ENCODE measurements around the gene ALX4. TPM values are rescaled to one million over a fixed set of nuclear protein-coding genes. Genes with fewer than 3 reads are reported as not detected.

The ALX4 gene
- total and polyA plus RNA-seq, 9 of the 15 experiments (the other 6 are each of a cell fraction or from before 2014, with no cell fraction given) = 0.07 to 1.2 (median 0.33) TPM

GRCh38 chr11:44269369-44270351 lies 40.3 kb downstream of the ALX4 start (continued):
- TF ChIP-seq, protein P1, sequence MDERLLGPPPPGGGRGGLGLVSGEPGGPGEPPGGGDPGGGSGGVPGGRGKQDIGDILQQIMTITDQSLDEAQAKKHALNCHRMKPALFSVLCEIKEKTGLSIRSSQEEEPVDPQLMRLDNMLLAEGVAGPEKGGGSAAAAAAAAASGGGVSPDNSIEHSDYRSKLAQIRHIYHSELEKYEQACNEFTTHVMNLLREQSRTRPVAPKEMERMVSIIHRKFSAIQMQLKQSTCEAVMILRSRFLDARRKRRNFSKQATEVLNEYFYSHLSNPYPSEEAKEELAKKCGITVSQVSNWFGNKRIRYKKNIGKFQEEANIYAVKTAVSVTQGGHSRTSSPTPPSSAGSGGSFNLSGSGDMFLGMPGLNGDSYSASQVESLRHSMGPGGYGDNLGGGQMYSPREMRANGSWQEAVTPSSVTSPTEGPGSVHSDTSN (CRISPR knock-in tag; IDR thresholded peaks at IDR 0.05; ENCODE audit: low read depth) = no peak
- TF ChIP-seq, protein P1 (tag; conservative IDR thresholded peaks at IDR 0.05; ENCODE audit: low read depth) = peak; percentile 67
- no peak for TF ChIP-seq ZFX (CRISPR knock-in tag; IDR thresholded peaks at IDR 0.05)
- TF ChIP-seq CTCFL (IDR thresholded peaks at IDR 0.05; ENCODE audit: borderline replicate concordance, insufficient read depth, low read depth, low read length, poor library complexity, severe bottlenecking) = no peak
- TF ChIP-seq POLR2A (conservative IDR thresholded peaks at IDR 0.05) = no peak
- TF ChIP-seq ZNF592 (IDR thresholded peaks at IDR 0.05) = no peak
- no peak for TF ChIP-seq FOXJ3 (CRISPR knock-in tag; IDR thresholded peaks at IDR 0.05)
- no peak for TF ChIP-seq KLF6 (CRISPR knock-in tag; IDR thresholded peaks at IDR 0.05; ENCODE audit: borderline replicate concordance)
- no peak for TF ChIP-seq E2F3 (CRISPR knock-in tag; IDR thresholded peaks at IDR 0.05)
- no peak for TF ChIP-seq CBX5 (IDR thresholded peaks at IDR 0.05; ENCODE audit: borderline replicate concordance, low read depth)
- no peak for TF ChIP-seq ETV1 (tag; conservative IDR thresholded peaks at IDR 0.05; ENCODE audit: low read depth)
- no peak for TF ChIP-seq KAT7 (CRISPR knock-in tag; IDR thresholded peaks at IDR 0.05; ENCODE audit: borderline replicate concordance)
- peak; percentile 53 for TF ChIP-seq E2F8 (IDR thresholded peaks at IDR 0.05; ENCODE audit: low read depth, partially characterized antibody)
- TF ChIP-seq ZNF134 (CRISPR knock-in tag; conservative IDR thresholded peaks at IDR 0.05) = no peak
- no peak for TF ChIP-seq ZNF717 (CRISPR knock-in tag; IDR thresholded peaks at IDR 0.05)
